Mesenchymal stem cell (in vitro differentiated cells and primary cell): ENCODE measurements around the gene FIGNL2.

ENCODE experiments used
- DNase-seq: peaks from one replicate; pipeline ENCODE4 v3.0.0-alpha.2; 2013
- H2AFZ ChIP-seq: one replicate; pipeline ENCODE4 v1.6.1; 2013; ENCODE audit warnings: low read depth, mild to moderate bottlenecking, control low read depth, inconsistent platforms, low read length, moderate library complexity
- H2AK5ac ChIP-seq: 2 replicates; pipeline ENCODE4 v1.6.1; 2013; ENCODE audit warnings: low read length, moderate library complexity, mild to moderate bottlenecking, inconsistent platforms; ENCODE audit not compliant: severe bottlenecking
- H2BK120ac ChIP-seq: one replicate; pipeline ENCODE4 v1.6.1; 2013; ENCODE audit warnings: low read depth, mild to moderate bottlenecking, inconsistent platforms, low read length, moderate library complexity
- H2BK12ac ChIP-seq, 2 experiments: one replicate each; pipeline ENCODE4 v1.6.1; 2013; ENCODE audit warnings: inconsistent platforms in 2 of 2, low read length in 2 of 2, mild to moderate bottlenecking in 2 of 2, moderate library complexity in 2 of 2, control low read depth in 1 of 2
- H2BK15ac ChIP-seq: one replicate; pipeline ENCODE4 v1.6.1; 2013; ENCODE audit warnings: mild to moderate bottlenecking, low read depth, inconsistent platforms; ENCODE audit not compliant: poor library complexity, severe bottlenecking
- H2BK5ac ChIP-seq: 2 replicates; pipeline ENCODE4 v1.6.1; 2013; ENCODE audit warnings: low read depth, mild to moderate bottlenecking, low read length, control low read depth, inconsistent platforms; ENCODE audit not compliant: poor library complexity, severe bottlenecking
- H3K14ac ChIP-seq, 2 experiments: one replicate each; pipeline ENCODE4 v1.6.1; 2013; ENCODE audit warnings: inconsistent platforms in 2 of 2, low read length in 2 of 2, control low read depth in 1 of 2, mild to moderate bottlenecking in 1 of 2, moderate library complexity in 1 of 2
- H3K18ac ChIP-seq, 2 experiments: one replicate each; pipeline ENCODE4 v1.6.1; 2013; ENCODE audit warnings: inconsistent platforms in 2 of 2, low read length in 2 of 2, control low read depth in 1 of 2, low read depth in 1 of 2, mild to moderate bottlenecking in 1 of 2
- H3K23ac ChIP-seq, 2 experiments: one replicate each; pipeline ENCODE4 v1.6.1; 2013; ENCODE audit warnings: inconsistent platforms in 2 of 2, low read length in 2 of 2, mild to moderate bottlenecking in 2 of 2, moderate library complexity in 2 of 2, control low read depth in 1 of 2
- H3K27ac ChIP-seq: 2 replicates; pipeline ENCODE4 v1.5.1; 2013; ENCODE audit warnings: mild to moderate bottlenecking, moderate library complexity, low read length, control low read depth, inconsistent platforms; ENCODE audit not compliant: poor library complexity, severe bottlenecking
- H3K27me3 ChIP-seq, 2 experiments: 2 replicates each; pipeline versions ENCODE4 v1.6.1 to v1.7.0; 2013; ENCODE audit warnings: low read length in 2 of 2, mild to moderate bottlenecking in 2 of 2, moderate library complexity in 2 of 2, control low read depth in 1 of 2, inconsistent platforms in 1 of 2; ENCODE audit not compliant: control insufficient read depth in 1 of 2, insufficient read depth in 1 of 2
- H3K36me3 ChIP-seq, 2 experiments: 2 replicates each; pipeline versions ENCODE4 v1.6.1 to v1.7.0; 2013; ENCODE audit warnings: low read length in 2 of 2, control low read depth in 1 of 2, inconsistent platforms in 1 of 2, low read depth in 1 of 2, mild to moderate bottlenecking in 1 of 2; ENCODE audit not compliant: insufficient read depth in 2 of 2, control insufficient read depth in 1 of 2
- H3K4ac ChIP-seq, 2 experiments: one replicate each; pipeline ENCODE4 v1.6.1; 2013; ENCODE audit warnings: inconsistent platforms in 2 of 2, low read length in 2 of 2, mild to moderate bottlenecking in 2 of 2, moderate library complexity in 2 of 2, control low read depth in 1 of 2, low read depth in 1 of 2
- H3K4me1 ChIP-seq: 2 replicates; pipeline ENCODE4 v1.6.1; 2013; ENCODE audit warnings: low read depth, low read length, control low read depth; ENCODE audit not compliant: control insufficient read depth, insufficient read depth
- H3K4me2 ChIP-seq: 2 replicates; pipeline ENCODE4 v1.6.1; 2013; ENCODE audit warnings: low read length, mild to moderate bottlenecking, inconsistent platforms; ENCODE audit not compliant: poor library complexity, severe bottlenecking
- H3K4me3 ChIP-seq, 2 experiments: 2 replicates each; pipeline versions ENCODE4 v1.5.1 to v1.7.0; 2013; ENCODE audit warnings: low read length in 2 of 2, mild to moderate bottlenecking in 2 of 2, control low read depth in 1 of 2, low read depth in 1 of 2; ENCODE audit not compliant: insufficient read depth in 1 of 2
- H3K79me1 ChIP-seq: replicated peaks from 2 replicates; pipeline ENCODE4 v1.6.1; 2013; ENCODE audit warnings: mild to moderate bottlenecking, control low read depth, low read length, inconsistent platforms; ENCODE audit not compliant: poor library complexity, severe bottlenecking
- H3K9ac ChIP-seq: 2 replicates; pipeline ENCODE4 v1.7.0; 2013; ENCODE audit warnings: mild to moderate bottlenecking, low read length, moderate library complexity
- H3K9me3 ChIP-seq: 2 replicates; pipeline ENCODE4 v1.7.0; 2013; ENCODE audit warnings: mild to moderate bottlenecking, low read length; ENCODE audit not compliant: control insufficient read depth
- H4K8ac ChIP-seq: one replicate; pipeline ENCODE4 v1.6.1; 2013; ENCODE audit warnings: inconsistent platforms, mild to moderate bottlenecking, low read length, moderate library complexity
- H4K91ac ChIP-seq: one replicate; pipeline ENCODE4 v1.6.1; 2013; ENCODE audit warnings: mild to moderate bottlenecking, low read length, inconsistent platforms
- WGBS: methylation state at CpG from one replicate; pipeline ENCODE4 v1.1.7; 2013; ENCODE audit warnings: mixed read lengths; 5-methylcytosine and 5-hydroxymethylcytosine counted together

The FIGNL2 gene

DNA sequence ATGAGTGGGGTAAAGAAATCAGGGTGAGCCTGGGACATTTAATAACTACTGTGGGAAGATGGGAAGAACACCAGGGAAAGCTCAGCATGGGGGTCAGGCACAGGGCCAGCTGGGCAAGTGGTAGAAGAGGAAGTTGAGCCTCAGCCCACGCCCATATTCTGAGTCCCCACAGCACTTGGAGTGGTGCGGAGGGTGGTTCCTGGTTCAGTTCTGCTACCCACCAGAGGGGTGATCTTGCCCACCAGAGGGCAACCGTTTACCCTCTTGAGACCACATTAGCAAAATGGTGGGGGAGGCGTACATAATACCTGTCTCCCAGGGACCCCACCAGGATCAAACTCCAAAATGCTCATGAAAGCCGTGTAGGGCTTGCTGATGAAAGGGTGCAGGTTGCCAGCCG lies 22.6 kb upstream of the FIGNL2 start:
- H3K4ac ChIP-seq: no peak overlapping the region
- no peak overlapping the region for H2AFZ ChIP-seq
- peaks cover 13% of the 10 kb centered on the region for H3K4me1 ChIP-seq
- WGBS: 89% methylated on average over 6 of the region's 6 CpGs
- H4K91ac ChIP-seq: no peak overlapping the region
- H3K4me2 ChIP-seq: no peak overlapping the region
- no peak overlapping the region for H2BK12ac ChIP-seq
- H3K36me3 ChIP-seq: no peaks in the 10 kb centered on the region
- H3K4me3 ChIP-seq: peak overlapping the region in 1 of 2 experiments; percentile 1
- H3K18ac ChIP-seq: no peak overlapping the region
- no peaks in the 10 kb centered on the region for H3K9me3 ChIP-seq
- no peak overlapping the region for H3K14ac ChIP-seq
- no peak overlapping the region for H2BK15ac ChIP-seq
- peaks cover 41 to 49% of the 10 kb centered on the region in 2 experiments for H3K27me3 ChIP-seq
- DNase-seq: no peak
- no peaks in the 10 kb centered on the region for H3K79me1 ChIP-seq
- H3K27ac ChIP-seq: no peak overlapping the region
- H3K23ac ChIP-seq: no peak overlapping the region
- H4K8ac ChIP-seq: no peak overlapping the region
- no peak overlapping the region for H2BK120ac ChIP-seq
- no peak overlapping the region for H2AK5ac ChIP-seq
- H3K9ac ChIP-seq: no peak overlapping the region
- no peak overlapping the region for H2BK5ac ChIP-seq

DNA sequence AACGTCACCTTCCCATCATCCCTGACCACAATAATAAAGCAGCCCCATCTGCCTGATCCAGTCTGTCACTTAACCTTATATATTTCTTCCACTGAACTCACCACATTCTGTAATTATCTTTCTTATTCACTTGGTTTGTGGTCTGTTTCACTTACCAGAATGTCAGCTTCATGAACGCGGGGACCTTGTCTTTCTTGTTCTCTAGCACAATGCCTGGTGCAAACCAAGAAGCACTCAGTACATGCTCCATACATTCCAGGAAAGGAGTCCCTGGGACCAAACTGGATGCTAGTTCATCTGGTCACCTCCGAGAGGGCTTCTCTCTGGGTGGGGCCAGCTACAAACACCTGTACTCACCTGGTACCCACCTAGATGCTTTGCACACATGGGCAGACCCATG lies 22.0 kb upstream of the FIGNL2 start:
- H2BK15ac ChIP-seq: no peak overlapping the region
- H3K14ac ChIP-seq: no peak overlapping the region
- H3K9ac ChIP-seq: no peak overlapping the region
- H2AK5ac ChIP-seq: no peak overlapping the region
- H2BK5ac ChIP-seq: no peak overlapping the region
- H3K23ac ChIP-seq: no peak overlapping the region
- no peak overlapping the region for H3K4ac ChIP-seq
- no peak overlapping the region for H3K4me3 ChIP-seq
- H2BK120ac ChIP-seq: no peak overlapping the region
- DNase-seq: no peak
- peaks cover 13% of the 10 kb centered on the region for H3K4me1 ChIP-seq
- H3K18ac ChIP-seq: no peak overlapping the region
- H3K36me3 ChIP-seq: no peaks in the 10 kb centered on the region
- no peak overlapping the region for H2BK12ac ChIP-seq
- WGBS: 84% methylated on average over 4 of the region's 4 CpGs
- H4K8ac ChIP-seq: peak overlapping the region; percentile 86
- no peak overlapping the region for H3K27ac ChIP-seq
- no peaks in the 10 kb centered on the region for H3K9me3 ChIP-seq
- no peak overlapping the region for H4K91ac ChIP-seq
- no peak overlapping the region for H2AFZ ChIP-seq
- no peaks in the 10 kb centered on the region for H3K79me1 ChIP-seq
- H3K4me2 ChIP-seq: no peak overlapping the region
- H3K27me3 ChIP-seq: peaks cover 44 to 55% of the 10 kb centered on the region in 2 experiments

GRCh38 chr12:51869931-51870330 lies 21.4 kb upstream of the FIGNL2 start:
- Histone ChIP-seq H3K27ac (no peak overlapping the region), H3K14ac (no peak overlapping the region), H3K36me3 (no peaks in the 10 kb centered on the region), H3K27me3 (peaks cover 49 to 61% of the 10 kb centered on the region in 2 experiments), H2AFZ (no peak overlapping the region), H3K4me1 (peaks cover 13% of the 10 kb centered on the region), H2BK5ac (no peak overlapping the region), H3K79me1 (no peaks in the 10 kb centered on the region), H4K91ac (no peak overlapping the region), H3K9me3 (no peaks in the 10 kb centered on the region), H3K4me2 (no peak overlapping the region), H3K23ac (no peak overlapping the region), H2BK120ac (no peak overlapping the region), H3K4ac (no peak overlapping the region), H3K9ac (no peak overlapping the region), H2AK5ac (no peak overlapping the region), H3K18ac (peak overlapping the region in 1 of 2 experiments; percentile 13), H2BK12ac (peak overlapping the region; percentile 17 to 38), H2BK15ac (peak overlapping the region; percentile 15), H4K8ac (peak overlapping the region; percentile 86), H3K4me3 (no peak overlapping the region)
- 63% methylated on average over 3 of the region's 3 CpGs for WGBS
- no peak for DNase-seq

- Histone ChIP-seq H2BK120ac (no peak overlapping the region), H3K27me3 (peaks cover 49 to 65% of the 10 kb centered on the region in 2 experiments), H3K9ac (no peak overlapping the region), H2BK12ac (peak overlapping the region; percentile 17 to 38), H3K27ac (no peak overlapping the region), H3K4ac (no peak overlapping the region), H3K4me2 (peak overlapping the region; percentile 97), H3K23ac (no peak overlapping the region), H3K4me1 (peaks cover 18% of the 10 kb centered on the region), H3K79me1 (no peaks in the 10 kb centered on the region), H3K14ac (peak overlapping the region in 1 of 2 experiments; percentile 4), H2BK5ac (no peak overlapping the region), H4K8ac (peak overlapping the region; percentile 86), H3K18ac (peak overlapping the region; percentile 13 to 47), H2AK5ac (no peak overlapping the region), H3K4me3 (peak overlapping the region; percentile 49 to 76), H2BK15ac (peak overlapping the region; percentile 15), H3K36me3 (no peaks in the 10 kb centered on the region), H4K91ac (peak overlapping the region; percentile 45), H3K9me3 (no peaks in the 10 kb centered on the region), H2AFZ (no peak overlapping the region)
- 17% methylated on average over 16 of the region's 20 CpGs for WGBS
- no peak for DNase-seq
Observed at GRCh38 chr12:51869496-51869865, 21.0 kb upstream of the FIGNL2 start.
